Measurements from ENCODE around the gene DDX31.

Gene DDX31

DNA sequence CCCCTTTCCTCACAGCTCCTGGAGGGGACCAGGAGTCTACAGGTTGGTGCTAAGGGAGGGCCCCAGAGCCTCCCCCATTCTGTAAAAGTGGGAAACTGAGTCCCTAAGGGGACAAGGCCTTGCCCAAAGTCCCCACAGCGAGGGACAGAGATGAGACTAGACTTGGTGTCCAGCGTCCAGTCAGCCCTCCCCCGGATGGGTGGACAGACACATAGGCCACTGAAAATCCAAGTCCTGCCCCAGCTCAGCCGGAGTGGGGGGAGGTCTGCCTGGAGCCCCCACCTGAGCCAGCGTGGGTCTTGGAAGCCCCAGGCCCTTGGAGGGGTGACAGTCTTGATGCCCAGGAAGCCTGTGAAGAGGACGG lies 82.2 kb downstream of the DDX31 start:
- TF ChIP-seq, protein P1, sequence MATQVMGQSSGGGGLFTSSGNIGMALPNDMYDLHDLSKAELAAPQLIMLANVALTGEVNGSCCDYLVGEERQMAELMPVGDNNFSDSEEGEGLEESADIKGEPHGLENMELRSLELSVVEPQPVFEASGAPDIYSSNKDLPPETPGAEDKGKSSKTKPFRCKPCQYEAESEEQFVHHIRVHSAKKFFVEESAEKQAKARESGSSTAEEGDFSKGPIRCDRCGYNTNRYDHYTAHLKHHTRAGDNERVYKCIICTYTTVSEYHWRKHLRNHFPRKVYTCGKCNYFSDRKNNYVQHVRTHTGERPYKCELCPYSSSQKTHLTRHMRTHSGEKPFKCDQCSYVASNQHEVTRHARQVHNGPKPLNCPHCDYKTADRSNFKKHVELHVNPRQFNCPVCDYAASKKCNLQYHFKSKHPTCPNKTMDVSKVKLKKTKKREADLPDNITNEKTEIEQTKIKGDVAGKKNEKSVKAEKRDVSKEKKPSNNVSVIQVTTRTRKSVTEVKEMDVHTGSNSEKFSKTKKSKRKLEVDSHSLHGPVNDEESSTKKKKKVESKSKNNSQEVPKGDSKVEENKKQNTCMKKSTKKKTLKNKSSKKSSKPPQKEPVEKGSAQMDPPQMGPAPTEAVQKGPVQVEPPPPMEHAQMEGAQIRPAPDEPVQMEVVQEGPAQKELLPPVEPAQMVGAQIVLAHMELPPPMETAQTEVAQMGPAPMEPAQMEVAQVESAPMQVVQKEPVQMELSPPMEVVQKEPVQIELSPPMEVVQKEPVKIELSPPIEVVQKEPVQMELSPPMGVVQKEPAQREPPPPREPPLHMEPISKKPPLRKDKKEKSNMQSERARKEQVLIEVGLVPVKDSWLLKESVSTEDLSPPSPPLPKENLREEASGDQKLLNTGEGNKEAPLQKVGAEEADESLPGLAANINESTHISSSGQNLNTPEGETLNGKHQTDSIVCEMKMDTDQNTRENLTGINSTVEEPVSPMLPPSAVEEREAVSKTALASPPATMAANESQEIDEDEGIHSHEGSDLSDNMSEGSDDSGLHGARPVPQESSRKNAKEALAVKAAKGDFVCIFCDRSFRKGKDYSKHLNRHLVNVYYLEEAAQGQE (IDR thresholded peaks at IDR 0.05; ENCODE audit: insufficient replicate concordance, low read depth) = no peak
- no peak for TF ChIP-seq SPI1 (IDR thresholded peaks at IDR 0.05; ENCODE audit: borderline replicate concordance, low read depth)
- TF ChIP-seq GABPA (IDR thresholded peaks at IDR 0.05; ENCODE audit: low read depth) = no peak
- TF ChIP-seq, protein P2, sequence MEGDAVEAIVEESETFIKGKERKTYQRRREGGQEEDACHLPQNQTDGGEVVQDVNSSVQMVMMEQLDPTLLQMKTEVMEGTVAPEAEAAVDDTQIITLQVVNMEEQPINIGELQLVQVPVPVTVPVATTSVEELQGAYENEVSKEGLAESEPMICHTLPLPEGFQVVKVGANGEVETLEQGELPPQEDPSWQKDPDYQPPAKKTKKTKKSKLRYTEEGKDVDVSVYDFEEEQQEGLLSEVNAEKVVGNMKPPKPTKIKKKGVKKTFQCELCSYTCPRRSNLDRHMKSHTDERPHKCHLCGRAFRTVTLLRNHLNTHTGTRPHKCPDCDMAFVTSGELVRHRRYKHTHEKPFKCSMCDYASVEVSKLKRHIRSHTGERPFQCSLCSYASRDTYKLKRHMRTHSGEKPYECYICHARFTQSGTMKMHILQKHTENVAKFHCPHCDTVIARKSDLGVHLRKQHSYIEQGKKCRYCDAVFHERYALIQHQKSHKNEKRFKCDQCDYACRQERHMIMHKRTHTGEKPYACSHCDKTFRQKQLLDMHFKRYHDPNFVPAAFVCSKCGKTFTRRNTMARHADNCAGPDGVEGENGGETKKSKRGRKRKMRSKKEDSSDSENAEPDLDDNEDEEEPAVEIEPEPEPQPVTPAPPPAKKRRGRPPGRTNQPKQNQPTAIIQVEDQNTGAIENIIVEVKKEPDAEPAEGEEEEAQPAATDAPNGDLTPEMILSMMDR (IDR thresholded peaks at IDR 0.05; ENCODE audit: insufficient read depth, low read length) = no peak
- no peak for TF ChIP-seq POLR2AphosphoS5 (IDR thresholded peaks at IDR 0.05; ENCODE audit: low read depth)
- peaks cover 83% of the 10 kb centered on the region for H3K27me3 ChIP-seq (ENCODE audit: insufficient read depth, poor library complexity, severe bottlenecking)
- H3K4me3 ChIP-seq (replicated peaks; ENCODE audit: insufficient read depth, low read length) = no peak overlapping the region
- no peak for DNase-seq (ENCODE audit: low read depth in 1 of 2, low spot score in 1 of 2)
- H3K27ac ChIP-seq (replicated peaks) = no peak overlapping the region

DNA sequence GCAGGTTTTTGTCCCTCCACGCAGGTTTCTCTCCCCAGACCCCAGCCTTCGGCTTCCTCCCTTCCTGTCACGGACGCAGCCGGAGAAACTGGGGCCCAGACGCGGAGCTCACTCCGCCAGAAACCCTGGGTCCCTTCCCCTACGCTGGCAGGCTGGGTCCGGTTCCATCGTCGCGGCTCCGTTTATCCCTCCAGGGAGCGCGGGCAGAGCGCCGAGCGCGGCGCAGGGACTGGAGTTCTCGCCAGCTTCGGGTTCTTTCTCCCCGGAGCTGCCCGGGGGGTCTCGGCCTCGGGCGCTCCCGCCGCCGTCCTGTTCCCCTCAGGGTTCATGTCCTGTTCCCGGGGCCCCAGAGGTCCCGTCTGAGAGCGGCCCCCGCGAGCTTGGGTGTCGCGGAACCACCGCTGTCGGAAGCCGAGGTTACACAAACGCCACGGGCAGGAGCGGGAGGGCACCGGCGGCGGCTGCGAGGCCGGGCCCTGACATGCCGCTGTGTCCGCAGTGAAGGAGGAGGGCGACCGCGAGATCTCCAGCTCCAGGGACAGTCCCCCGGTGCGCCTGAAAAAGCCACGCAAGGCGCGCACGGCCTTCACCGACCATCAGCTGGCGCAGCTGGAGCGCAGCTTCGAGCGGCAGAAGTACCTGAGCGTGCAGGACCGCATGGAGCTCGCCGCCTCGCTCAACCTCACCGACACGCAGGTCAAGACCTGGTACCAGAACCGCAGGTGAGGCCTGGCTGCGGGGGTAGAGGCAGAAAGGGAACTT lies 82.8 kb downstream of the DDX31 start:
- H3K4me3 ChIP-seq (replicated peaks; ENCODE audit: insufficient read depth, low read length) = no peak overlapping the region
- no peak overlapping the region for H3K27ac ChIP-seq (replicated peaks)
- TF ChIP-seq POLR2AphosphoS5 (IDR thresholded peaks at IDR 0.05; ENCODE audit: low read depth) (no peak), SPI1 (IDR thresholded peaks at IDR 0.05; ENCODE audit: borderline replicate concordance, low read depth) (no peak), GABPA (IDR thresholded peaks at IDR 0.05; ENCODE audit: low read depth) (no peak)
- TF ChIP-seq, protein P1 (IDR thresholded peaks at IDR 0.05; ENCODE audit: insufficient replicate concordance, low read depth) = no peak
- TF ChIP-seq, protein P2 (IDR thresholded peaks at IDR 0.05; ENCODE audit: insufficient read depth, low read length) = no peak
- peaks cover 87% of the 10 kb centered on the region for H3K27me3 ChIP-seq (ENCODE audit: insufficient read depth, poor library complexity, severe bottlenecking)
- DNase-seq (ENCODE audit: low read depth in 1 of 2, low spot score in 1 of 2) = no peak

DNA sequence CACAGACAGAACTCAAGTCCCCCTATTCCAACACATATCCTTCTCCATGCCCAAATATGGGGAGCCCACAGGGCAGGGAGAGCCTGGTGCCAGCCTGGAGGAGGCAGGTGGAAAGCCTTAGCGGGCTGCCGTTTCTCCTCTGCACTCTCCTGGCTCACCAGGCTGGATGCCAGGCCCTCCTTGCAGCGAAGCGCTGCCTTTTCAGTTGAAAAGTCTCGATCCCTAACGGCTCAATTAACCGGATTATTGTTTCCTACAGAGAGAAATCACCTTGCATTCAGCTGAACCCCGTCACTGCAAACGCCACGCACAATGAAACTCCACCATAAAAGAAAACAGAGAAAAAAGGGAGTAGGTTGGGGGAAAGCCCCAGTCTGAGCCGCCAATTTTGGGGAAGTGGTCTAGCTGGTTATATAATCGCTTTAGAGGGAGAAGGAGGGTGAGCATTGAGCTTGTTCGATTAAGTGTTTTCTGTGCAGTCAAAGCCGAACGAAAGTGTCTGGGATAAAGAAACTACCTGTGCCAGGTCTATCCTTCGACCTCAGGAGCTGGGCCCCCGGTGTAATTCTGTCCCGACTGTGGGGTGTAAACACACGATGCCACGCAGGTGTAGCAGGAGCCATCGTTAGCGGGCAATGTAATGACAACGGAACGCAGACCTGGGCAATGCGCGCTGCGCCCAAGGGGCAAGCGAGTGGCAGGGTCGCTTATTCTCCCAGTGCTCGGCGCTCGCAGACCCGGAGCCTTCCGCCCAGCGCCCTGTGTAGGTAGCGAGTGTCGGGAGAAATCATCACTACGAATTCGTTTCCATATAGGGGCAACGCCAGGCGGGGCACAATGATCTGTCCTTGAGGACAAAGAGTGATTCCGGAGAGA lies 83.6 kb downstream of the DDX31 start:
- TF ChIP-seq, protein P2 (IDR thresholded peaks at IDR 0.05; ENCODE audit: insufficient read depth, low read length) = no peak
- TF ChIP-seq SPI1 (IDR thresholded peaks at IDR 0.05; ENCODE audit: borderline replicate concordance, low read depth) (peak; percentile 92), GABPA (IDR thresholded peaks at IDR 0.05; ENCODE audit: low read depth) (no peak), POLR2AphosphoS5 (IDR thresholded peaks at IDR 0.05; ENCODE audit: low read depth) (no peak)
- Histone ChIP-seq H3K4me3 (replicated peaks; ENCODE audit: insufficient read depth, low read length) (no peak overlapping the region), H3K27ac (replicated peaks) (no peak overlapping the region), H3K27me3 (ENCODE audit: insufficient read depth, poor library complexity, severe bottlenecking) (peaks cover 85% of the 10 kb centered on the region)
- DNase-seq (ENCODE audit: low read depth in 1 of 2, low spot score in 1 of 2) = peak in 1 of 2 experiments; percentile 39
